H1 (cell line): ENCODE results near the gene MCC. TPM values are rescaled to one million over a fixed set of nuclear protein-coding genes. Genes with fewer than 3 reads are reported as not detected.

ENCODE experiments used
- BRCA1 ChIP-seq: IDR thresholded peaks from 2 replicates; pipeline ENCODE4 v1.6.1; 2012; ENCODE audit warnings: low read depth, low read length, improper control_type of control experiment
- CBX8 ChIP-seq: fragments of 300-800, 300-1000 bp; sonication (generic); IDR thresholded peaks from 2 replicates; pipeline ENCODE4 v1.7.1; 2016; ENCODE audit warnings: low read depth, low read length, borderline replicate concordance
- CHD7 ChIP-seq: fragments of 300-600 bp; sonication (generic); IDR thresholded peaks from 2 replicates; pipeline ENCODE4 v1.7.1; 2012; ENCODE audit warnings: low read length, moderate library complexity, mild to moderate bottlenecking, inconsistent platforms; ENCODE audit not compliant: insufficient replicate concordance
- EGR1 ChIP-seq: IDR thresholded peaks from 2 replicates; pipeline ENCODE4 v1.6.1; 2011; ENCODE audit warnings: low read depth, low read length, borderline replicate concordance
- FOSL1 ChIP-seq: IDR thresholded peaks from 2 replicates; pipeline ENCODE4 v1.6.1; 2011; ENCODE audit warnings: mild to moderate bottlenecking, low read depth, low read length, moderate library complexity; ENCODE audit not compliant: insufficient read depth
- GABPA ChIP-seq: IDR thresholded peaks from 2 replicates; pipeline ENCODE4 v1.6.1; 2011; ENCODE audit warnings: mild to moderate bottlenecking, low read length, moderate library complexity, borderline replicate concordance; ENCODE audit not compliant: insufficient read depth
- NANOG ChIP-seq: IDR thresholded peaks from 2 replicates; pipeline ENCODE4 v1.6.1; 2011; ENCODE audit warnings: low read length, low read depth, mild to moderate bottlenecking, inconsistent platforms; ENCODE audit not compliant: insufficient read depth, poor library complexity, severe bottlenecking
- POLR2A ChIP-seq, 2 experiments: IDR thresholded peaks; 1 replicate in 1 of 2; 2 replicates in 1 of 2; pipeline ENCODE4 v1.6.1; 2011; ENCODE audit warnings: low read depth in 2 of 2, low read length in 2 of 2, mild to moderate bottlenecking in 2 of 2; ENCODE audit errors: control extremely low read depth in 1 of 2
- RBBP5 ChIP-seq: IDR thresholded peaks from 2 replicates; pipeline ENCODE4 v1.7.1; 2012; ENCODE audit warnings: low read depth, mild to moderate bottlenecking, inconsistent platforms, low read length, moderate library complexity, borderline replicate concordance
- RXRA ChIP-seq: IDR thresholded peaks from 2 replicates; pipeline ENCODE4 v1.6.1; 2011; ENCODE audit warnings: low read depth, mild to moderate bottlenecking, low read length, moderate library complexity; ENCODE audit not compliant: insufficient read depth
- TAF7 ChIP-seq: optimal IDR thresholded peaks from 2 replicates; pipeline ENCODE3; 2011; ENCODE audit warnings: low read depth, mild to moderate bottlenecking, inconsistent platforms, low read length, moderate library complexity, borderline replicate concordance
- YY1 ChIP-seq: IDR thresholded peaks from 2 replicates; pipeline ENCODE4 v1.6.1; 2011; ENCODE audit warnings: low read depth, mild to moderate bottlenecking, low read length
- polyA plus RNA-seq, 7 experiments: library from polyadenylated mRNA; depleted of rRNA in 3 of 7; stranded (reverse) in 5 of 7; unstranded in 2 of 7; fragments of >200 nt in 5 of 7; fragments of 200-250 nt in 2 of 7; gene quantifications; 1 replicate in 5 of 7; 2 replicates in 1 of 7; 4 replicates in 1 of 7; pipeline versions ENCODE4 v1.2.1 to v1.2.3, GENCODE V29; 2011 to 2013; ENCODE audit warnings: missing spikeins in 2 of 7, mixed read lengths in 2 of 7
- total RNA-seq: library from RNA; stranded (reverse); fragmentation: NEBNext Ultra II Directional; extraction: Animal tissue kit (Norgen Biotek cat#: 25700); gene quantifications from 2 replicates; pipeline ENCODE4 v1.2.1, GENCODE V29; 2021

Gene MCC
- total and polyA plus RNA-seq, 2 of the 8 experiments (the other 6 are each of a cell fraction or from before 2014, with no cell fraction given): 2.6 to 18.3 TPM

- no peak for TF ChIP-seq CHD7
- TF ChIP-seq YY1: no peak
- TF ChIP-seq POLR2A (IDR thresholded peaks at IDR 0.05; ENCODE audit: control extremely low read depth in 1 of 2, low read depth in 2 of 2, low read length in 2 of 2): no peak
- no peak for TF ChIP-seq RBBP5
- TF ChIP-seq TAF7: no peak
- TF ChIP-seq EGR1: no peak
- no peak for TF ChIP-seq BRCA1
- TF ChIP-seq NANOG: no peak
- TF ChIP-seq RXRA: no peak
- no peak for TF ChIP-seq CBX8
- no peak for TF ChIP-seq FOSL1
- no peak for TF ChIP-seq GABPA
Observed at GRCh38 chr5:113000466-113000865, 487.8 kb downstream of the MCC start (continued).
